GM18861 (cell line): Measurements from ENCODE around the gene AKT2.
A peak's percentile ranks its signal among the peaks of the same experiment; 100 is the strongest.
"Not testable (repeated sequence)": the region's sequence is repeated elsewhere in the genome, so short reads cannot be mapped to it uniquely, and the experiment has no call there.

ENCODE experiments used
- ATAC-seq: cut with Tn5 transposase; IDR thresholded peaks from one replicate; pipeline ENCODE4 v1.9.1; 2021; ENCODE audit not compliant: unreplicated experiment

The AKT2 gene

GRCh38 chr19:40284501-40285352 lies at the start of gene AKT2:
TSS of gene AKT2 (minus strand) at chr19:40285345. CDS start at chr19:40265267, 20,078 bp downstream.
- peak; percentile 20 for ATAC-seq

- not testable (repeated sequence) for ATAC-seq
Observed at GRCh38 chr19:40333083-40333482, 47.9 kb upstream of the AKT2 start.

GRCh38 chr19:40332669-40333068 lies 47.5 kb upstream of the AKT2 start:
- ATAC-seq, result no peak

- no peak for ATAC-seq
Observed at GRCh38 chr19:40331052-40331451, 45.9 kb upstream of the AKT2 start.

GRCh38 chr19:40326201-40326600 lies 41.1 kb upstream of the AKT2 start:
- no peak for ATAC-seq

- ATAC-seq, result no peak
Observed at GRCh38 chr19:40323705-40324104, 38.6 kb upstream of the AKT2 start.

GRCh38 chr19:40322951-40323615 lies 37.9 kb upstream of the AKT2 start:
- ATAC-seq, result no peak

GRCh38 chr19:40322271-40322610 lies 37.1 kb upstream of the AKT2 start:
- ATAC-seq, result no peak

- no peak for ATAC-seq
Observed at GRCh38 chr19:40321566-40322270, 36.6 kb upstream of the AKT2 start.

GRCh38 chr19:40321076-40321475 lies 35.9 kb upstream of the AKT2 start:
- no peak for ATAC-seq

- ATAC-seq, result no peak
Observed at GRCh38 chr19:40320558-40320935, 35.4 kb upstream of the AKT2 start.

- ATAC-seq, result no peak
Observed at GRCh38 chr19:40317338-40317737, 32.2 kb upstream of the AKT2 start.

- ATAC-seq, result no peak
Observed at GRCh38 chr19:40315812-40316470, 30.8 kb upstream of the AKT2 start.

GRCh38 chr19:40314656-40315055 lies 29.5 kb upstream of the AKT2 start:
- no peak for ATAC-seq

- ATAC-seq, result no peak
Observed at GRCh38 chr19:40313229-40313983, 28.3 kb upstream of the AKT2 start.

GRCh38 chr19:40312533-40312932 lies 27.4 kb upstream of the AKT2 start:
- no peak for ATAC-seq

GRCh38 chr19:40309666-40310065 lies 24.5 kb upstream of the AKT2 start:
- ATAC-seq, result no peak

GRCh38 chr19:40305403-40305802 lies 20.3 kb upstream of the AKT2 start:
- ATAC-seq, result no peak

GRCh38 chr19:40304306-40304705 lies 19.2 kb upstream of the AKT2 start:
- no peak for ATAC-seq

- ATAC-seq, result no peak
Observed at GRCh38 chr19:40303765-40304164, 18.6 kb upstream of the AKT2 start.
